IMR-90 (cell line): ENCODE measurements around the gene NHEJ1. TPM values are rescaled to one million over a fixed set of nuclear protein-coding genes. Genes with fewer than 3 reads are reported as not detected.

Experiments
- ATAC-seq: fragments of 200-7000 bp; cut with Tn5 transposase; 2 replicates; pipeline ENCODE4 v1.9.1; 2020; ENCODE audit warnings: low read depth, mild to moderate bottlenecking, moderate library complexity
- BruUV-seq: library from RNA; stranded (reverse); fragments of 400-500 nt; replicated peaks from 2 replicates; lab custom pipeline; 2021; lab: Mats Ljungman, UMichigan
- CTCF ChIA-PET: fragments of 300-600 bp; formaldehyde crosslinking; extraction: SDS; loops from one replicate; lab custom pipeline; 2021; ENCODE audit warnings: antibody characterized with exemption; lab: Yijun Ruan, JAX
- POLR2A ChIA-PET: fragments of 300-600 bp; sonication (Branson Sonifier 250); formaldehyde crosslinking; loops from one replicate; lab custom pipeline; 2022; ENCODE audit warnings: antibody characterized with exemption; ENCODE audit not compliant: unreplicated experiment; lab: Charles Lee
- DNase-seq: peaks from one replicate; pipeline ENCODE4 v3.0.0; 2013
- H2AFZ ChIP-seq: replicated peaks from 2 replicates; pipeline ENCODE3; 2013; ENCODE audit warnings: low read length, mild to moderate bottlenecking; ENCODE audit not compliant: poor library complexity
- H2AK5ac ChIP-seq: 2 replicates; pipeline ENCODE4 v1.6.1; 2013; ENCODE audit warnings: low read depth, low read length, inconsistent platforms
- H2AK9ac ChIP-seq: replicated peaks from 2 replicates; pipeline ENCODE3; 2013; ENCODE audit warnings: mild to moderate bottlenecking, low read depth, low read length, moderate library complexity; ENCODE audit not compliant: poor library complexity
- H2BK120ac ChIP-seq: 2 replicates; pipeline ENCODE4 v1.6.1; 2013; ENCODE audit warnings: low read depth, low read length, inconsistent platforms
- H2BK15ac ChIP-seq: 3 replicates; pipeline ENCODE4 v1.6.1; 2013; ENCODE audit warnings: low read depth, low read length, inconsistent platforms
- H2BK20ac ChIP-seq: 2 replicates; pipeline ENCODE4 v1.6.1; 2013; ENCODE audit warnings: low read depth, mild to moderate bottlenecking, inconsistent platforms, low read length, moderate library complexity
- H2BK5ac ChIP-seq: 2 replicates; pipeline ENCODE4 v1.6.1; 2013; ENCODE audit warnings: mild to moderate bottlenecking, low read depth, low read length, inconsistent platforms; ENCODE audit not compliant: poor library complexity, severe bottlenecking
- H3K14ac ChIP-seq: replicated peaks from 2 replicates; pipeline ENCODE4 v1.6.1; 2013; ENCODE audit warnings: low read depth, low read length, inconsistent platforms
- H3K18ac ChIP-seq: 2 replicates; pipeline ENCODE4 v1.6.1; 2013; ENCODE audit warnings: low read depth, low read length, control low read depth
- H3K23ac ChIP-seq: 2 replicates; pipeline ENCODE4 v1.6.1; 2013; ENCODE audit warnings: low read depth, low read length, inconsistent platforms
- H3K27ac ChIP-seq: 2 replicates; pipeline ENCODE4 v1.5.1; 2013; ENCODE audit warnings: mild to moderate bottlenecking, control low read depth, low read length; ENCODE audit not compliant: insufficient read depth
- H3K27me3 ChIP-seq: 2 replicates; pipeline ENCODE4 v1.6.1; 2013; ENCODE audit warnings: low read length; ENCODE audit not compliant: control insufficient read depth, insufficient read depth
- H3K36me3 ChIP-seq: 2 replicates; pipeline ENCODE4 v1.6.1; 2013; ENCODE audit warnings: low read length, mixed read lengths; ENCODE audit not compliant: control insufficient read depth, insufficient read depth
- H3K4ac ChIP-seq: 2 replicates; pipeline ENCODE4 v1.6.1; 2013; ENCODE audit warnings: low read depth, low read length, inconsistent platforms
- H3K4me1 ChIP-seq: 2 replicates; pipeline ENCODE4 v1.6.1; 2013; ENCODE audit warnings: low read length, mixed read lengths; ENCODE audit not compliant: control insufficient read depth, insufficient read depth
- H3K4me2 ChIP-seq: 2 replicates; pipeline ENCODE4 v1.6.1; 2013; ENCODE audit warnings: low read depth, mild to moderate bottlenecking, control low read depth, low read length, moderate library complexity
- H3K4me3 ChIP-seq: 2 replicates; pipeline ENCODE4 v1.5.1; 2013; ENCODE audit warnings: low read depth, mild to moderate bottlenecking, control low read depth, low read length, moderate library complexity; ENCODE audit not compliant: insufficient read depth
- H3K56ac ChIP-seq: 2 replicates; pipeline ENCODE4 v1.6.1; 2013; ENCODE audit warnings: low read length, inconsistent platforms; ENCODE audit not compliant: insufficient read depth; ENCODE audit errors: extremely low read depth
- H3K79me1 ChIP-seq, 2 experiments: 2 replicates each; pipeline ENCODE4 v1.6.1; 2013; ENCODE audit warnings: low read length in 2 of 2, inconsistent platforms in 1 of 2, low read depth in 1 of 2
- H3K9ac ChIP-seq: 2 replicates; pipeline ENCODE4 v1.6.1; 2013; ENCODE audit warnings: low read depth, low read length, control low read depth
- H3K9me1 ChIP-seq: 2 replicates; pipeline ENCODE4 v1.6.1; 2013; ENCODE audit warnings: low read length, inconsistent platforms; ENCODE audit not compliant: insufficient read depth
- H3K9me3 ChIP-seq: 2 replicates; pipeline ENCODE4 v1.6.1; 2013; ENCODE audit warnings: low read length; ENCODE audit not compliant: control insufficient read depth, insufficient read depth
- H4K20me1 ChIP-seq: 2 replicates; pipeline ENCODE4 v1.6.1; 2013; ENCODE audit warnings: low read length, inconsistent platforms; ENCODE audit not compliant: insufficient read depth
- H4K5ac ChIP-seq: 2 replicates; pipeline ENCODE4 v1.6.1; 2013; ENCODE audit warnings: mild to moderate bottlenecking, low read depth, low read length, control low read depth
- H4K8ac ChIP-seq, 2 experiments: 2 replicates each; pipeline ENCODE4 v1.6.1; 2013; ENCODE audit warnings: low read depth in 2 of 2, low read length in 2 of 2, control low read depth in 1 of 2, inconsistent platforms in 1 of 2
- H4K91ac ChIP-seq: 2 replicates; pipeline ENCODE4 v1.6.1; 2013; ENCODE audit warnings: low read depth, low read length, inconsistent platforms; ENCODE audit not compliant: insufficient read depth
- MAFK ChIP-seq: IDR thresholded peaks from 2 replicates; pipeline ENCODE4 v1.6.1; 2012; ENCODE audit warnings: low read depth, low read length, improper control_type of control experiment
- MXI1 ChIP-seq: IDR thresholded peaks from 2 replicates; pipeline ENCODE4 v1.6.1; 2012; ENCODE audit warnings: low read depth, mild to moderate bottlenecking, low read length, moderate library complexity, borderline replicate concordance
- RAD21 ChIP-seq: IDR thresholded peaks from 2 replicates; pipeline ENCODE4 v1.6.1; 2012; ENCODE audit warnings: low read length, improper control_type of control experiment
- RCOR1 ChIP-seq: IDR thresholded peaks from 2 replicates; pipeline ENCODE4 v1.6.1; 2012; ENCODE audit warnings: mild to moderate bottlenecking, low read length, improper control_type of control experiment; ENCODE audit not compliant: insufficient replicate concordance
- SMC3 ChIP-seq: fragments of 150-350 bp; IDR thresholded peaks from 2 replicates; pipeline ENCODE4 v1.6.1; 2016; ENCODE audit warnings: low read depth, mild to moderate bottlenecking, antibody characterized with exemption, low read length, moderate library complexity
- WGBS, 2 experiments: methylation state at CpG; one replicate each; pipeline versions ENCODE4 v1.1.5 to v1.1.7; 2013; ENCODE audit warnings: missing lambda C conversion rate in 2 of 2; ENCODE audit not compliant: insufficient read length in 1 of 2; ENCODE audit errors: extremely low coverage in 2 of 2; 5-methylcytosine and 5-hydroxymethylcytosine counted together
- dilution Hi-C: fragments of 300-500 bp; cut with HindIII; formaldehyde crosslinking; loops from one replicate; pipeline ENCODE4 v1.14.3; 2018; ENCODE audit warnings: low sequenced_read_pairs; ENCODE audit not compliant: unreplicated experiment
- in situ Hi-C: fragments of 300-500 bp; cut with MboI; formaldehyde crosslinking; loops from 3 replicates; pipeline ENCODE4 v1.14.3; 2019; ENCODE audit warnings: low sequenced_read_pairs, inconsistent platforms, mixed read lengths
- intact Hi-C: fragments of 100-400 bp; cut with micrococcal nuclease; formaldehyde crosslinking; loops from 2 replicates; pipeline ENCODE4 v1.10.0; 2022
- polyA plus RNA-seq, 3 experiments: library from polyadenylated mRNA; depleted of rRNA; stranded (reverse); fragments of >200 nt; gene quantifications; 2 replicates each; pipeline ENCODE4 v1.2.3, GENCODE V29; 2012; ENCODE audit warnings: low replicate concordance in 1 of 3
- total RNA-seq: library from RNA; depleted of rRNA; stranded (reverse); fragments of >200 nt; gene quantifications from 2 replicates; pipeline ENCODE4 v1.2.3, GENCODE V29; 2012
- TF ChIP-seq, protein P1 (sequence below): conservative IDR thresholded peaks from 2 replicates; pipeline ENCODE4 v1.5.1; 2012; ENCODE audit warnings: mild to moderate bottlenecking, low read depth, low read length, improper control_type of control experiment

Gene NHEJ1
- total and polyA plus RNA-seq, 2 of the 4 experiments (the other 2 are of a cell fraction): 12.5 to 23.1 TPM

DNA sequence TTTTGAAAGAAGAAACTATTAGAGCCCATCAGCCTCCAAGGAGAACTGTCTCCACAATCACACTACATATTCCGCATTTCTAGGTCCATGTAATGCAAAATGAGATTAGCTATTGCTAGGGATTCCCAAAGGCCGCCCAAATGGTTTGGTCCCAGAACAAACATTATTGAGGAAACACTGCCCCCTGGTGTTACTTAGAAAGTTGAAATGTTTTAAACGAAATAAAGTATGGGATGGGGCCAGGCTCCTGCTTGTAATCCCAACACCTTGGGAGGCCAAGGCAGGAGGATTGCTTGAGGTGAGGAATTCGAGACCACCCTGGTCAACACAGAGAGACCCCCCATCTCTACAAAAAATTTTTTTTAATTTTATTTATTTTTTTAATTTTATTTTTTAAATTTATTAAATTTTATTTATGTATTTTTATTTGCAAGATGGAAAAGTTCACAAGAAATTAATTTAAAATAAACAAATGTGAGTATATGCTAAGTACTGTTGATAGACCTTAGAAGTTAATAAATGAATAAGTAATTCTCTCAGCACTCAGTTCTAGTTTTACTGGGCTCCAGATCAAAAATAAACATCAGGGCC, 5.5 kb downstream of the NHEJ1 start:
- no peak overlapping the region for H3K4ac ChIP-seq
- dilution Hi-C loops (no loop called here), intact Hi-C loops (loop anchor here (1.0 to 2.0 kb wide), 5 partner anchors 30 to 159 kb away; no protein-coding TSS in a partner anchor), in situ Hi-C loops (no loop called here)
- no peak overlapping the region for H2BK5ac ChIP-seq
- H2BK15ac ChIP-seq: no peak overlapping the region
- no peak overlapping the region for H3K18ac ChIP-seq
- H4K8ac ChIP-seq: no peak overlapping the region
- no peak overlapping the region for H4K5ac ChIP-seq
- H3K56ac ChIP-seq: no peak overlapping the region
- H4K20me1 ChIP-seq: no peaks in the 10 kb centered on the region
- H3K9me1 ChIP-seq: no peaks in the 10 kb centered on the region; the same call in 1 of the 2 replicates
- H3K14ac ChIP-seq: no peak overlapping the region
- H3K4me2 ChIP-seq: no peak overlapping the region
- H3K27me3 ChIP-seq: no peaks in the 10 kb centered on the region
- ATAC-seq: peak; percentile 52; the same call in 1 of the 2 replicates
- H2AK5ac ChIP-seq: no peak overlapping the region
- CTCF ChIA-PET: interaction anchor here (0.6 to 1.7 kb wide), 16 partner anchors 8 to 279 kb away, joined by 3 to 17 read pairs (median 4); no protein-coding TSS in a partner anchor
- peaks cover 3% of the 10 kb centered on the region; the same call in 1 of the 2 replicates for H3K4me1 ChIP-seq
- H3K9me3 ChIP-seq: no peaks in the 10 kb centered on the region
- H2BK120ac ChIP-seq: no peak overlapping the region
- no peak overlapping the region for H2AK9ac ChIP-seq
- H3K27ac ChIP-seq: no peak overlapping the region
- H3K23ac ChIP-seq: no peak overlapping the region
- no peak overlapping the region for H3K4me3 ChIP-seq
- no peak for TF ChIP-seq RCOR1
- no peak for TF ChIP-seq MXI1
- TF ChIP-seq SMC3: peak; percentile 87
- TF ChIP-seq, protein P1, sequence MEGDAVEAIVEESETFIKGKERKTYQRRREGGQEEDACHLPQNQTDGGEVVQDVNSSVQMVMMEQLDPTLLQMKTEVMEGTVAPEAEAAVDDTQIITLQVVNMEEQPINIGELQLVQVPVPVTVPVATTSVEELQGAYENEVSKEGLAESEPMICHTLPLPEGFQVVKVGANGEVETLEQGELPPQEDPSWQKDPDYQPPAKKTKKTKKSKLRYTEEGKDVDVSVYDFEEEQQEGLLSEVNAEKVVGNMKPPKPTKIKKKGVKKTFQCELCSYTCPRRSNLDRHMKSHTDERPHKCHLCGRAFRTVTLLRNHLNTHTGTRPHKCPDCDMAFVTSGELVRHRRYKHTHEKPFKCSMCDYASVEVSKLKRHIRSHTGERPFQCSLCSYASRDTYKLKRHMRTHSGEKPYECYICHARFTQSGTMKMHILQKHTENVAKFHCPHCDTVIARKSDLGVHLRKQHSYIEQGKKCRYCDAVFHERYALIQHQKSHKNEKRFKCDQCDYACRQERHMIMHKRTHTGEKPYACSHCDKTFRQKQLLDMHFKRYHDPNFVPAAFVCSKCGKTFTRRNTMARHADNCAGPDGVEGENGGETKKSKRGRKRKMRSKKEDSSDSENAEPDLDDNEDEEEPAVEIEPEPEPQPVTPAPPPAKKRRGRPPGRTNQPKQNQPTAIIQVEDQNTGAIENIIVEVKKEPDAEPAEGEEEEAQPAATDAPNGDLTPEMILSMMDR: peak; percentile 71
- TF ChIP-seq MAFK: no peak
- TF ChIP-seq RAD21: peak; percentile 78
- 0 out of 2 replicates have a peak, but pooled peaks cover 3% of the 10 kb centered on the region for H3K36me3 ChIP-seq
- H3K9ac ChIP-seq: no peak overlapping the region
- no TSS peak for BruUV-seq
- WGBS, 2 experiments: no CpG with 5 or more reads among the region's 4 CpGs
- no peak overlapping the region for H2AFZ ChIP-seq
- peaks cover 5 to 10% of the 10 kb centered on the region in 2 experiments; a peak in 2 of 4 replicates for H3K79me1 ChIP-seq
- POLR2A ChIA-PET: no interaction called here
- H2BK20ac ChIP-seq: no peak overlapping the region
- DNase-seq: peak; percentile 73
- no peak overlapping the region for H4K91ac ChIP-seq
